ENCODE results near the gene CIAPIN1.

CIAPIN1 gene

DNA sequence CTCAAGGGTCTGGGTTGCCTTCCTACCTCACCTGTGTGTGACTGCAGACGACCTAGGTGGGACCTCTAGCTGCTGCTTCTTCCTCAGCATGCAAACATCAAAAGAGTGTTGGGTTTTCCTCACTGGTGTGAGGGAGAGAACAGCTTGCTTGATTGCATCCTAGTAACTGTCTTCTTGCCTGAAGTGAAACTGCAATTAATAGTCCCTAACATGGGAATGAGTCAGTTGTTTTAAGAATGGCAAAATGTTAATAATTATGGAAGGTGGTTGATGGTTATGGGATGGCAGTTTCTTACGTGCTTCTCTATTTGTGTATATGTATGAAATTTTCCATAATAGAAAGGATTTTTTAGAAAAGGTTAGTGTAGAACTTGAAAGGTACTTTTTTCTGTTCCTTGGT, 21.2 kb upstream of the CIAPIN1 start:
- TF ChIP-seq, protein P1, sequence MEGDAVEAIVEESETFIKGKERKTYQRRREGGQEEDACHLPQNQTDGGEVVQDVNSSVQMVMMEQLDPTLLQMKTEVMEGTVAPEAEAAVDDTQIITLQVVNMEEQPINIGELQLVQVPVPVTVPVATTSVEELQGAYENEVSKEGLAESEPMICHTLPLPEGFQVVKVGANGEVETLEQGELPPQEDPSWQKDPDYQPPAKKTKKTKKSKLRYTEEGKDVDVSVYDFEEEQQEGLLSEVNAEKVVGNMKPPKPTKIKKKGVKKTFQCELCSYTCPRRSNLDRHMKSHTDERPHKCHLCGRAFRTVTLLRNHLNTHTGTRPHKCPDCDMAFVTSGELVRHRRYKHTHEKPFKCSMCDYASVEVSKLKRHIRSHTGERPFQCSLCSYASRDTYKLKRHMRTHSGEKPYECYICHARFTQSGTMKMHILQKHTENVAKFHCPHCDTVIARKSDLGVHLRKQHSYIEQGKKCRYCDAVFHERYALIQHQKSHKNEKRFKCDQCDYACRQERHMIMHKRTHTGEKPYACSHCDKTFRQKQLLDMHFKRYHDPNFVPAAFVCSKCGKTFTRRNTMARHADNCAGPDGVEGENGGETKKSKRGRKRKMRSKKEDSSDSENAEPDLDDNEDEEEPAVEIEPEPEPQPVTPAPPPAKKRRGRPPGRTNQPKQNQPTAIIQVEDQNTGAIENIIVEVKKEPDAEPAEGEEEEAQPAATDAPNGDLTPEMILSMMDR (IDR thresholded peaks at IDR 0.05) = no peak

DNA sequence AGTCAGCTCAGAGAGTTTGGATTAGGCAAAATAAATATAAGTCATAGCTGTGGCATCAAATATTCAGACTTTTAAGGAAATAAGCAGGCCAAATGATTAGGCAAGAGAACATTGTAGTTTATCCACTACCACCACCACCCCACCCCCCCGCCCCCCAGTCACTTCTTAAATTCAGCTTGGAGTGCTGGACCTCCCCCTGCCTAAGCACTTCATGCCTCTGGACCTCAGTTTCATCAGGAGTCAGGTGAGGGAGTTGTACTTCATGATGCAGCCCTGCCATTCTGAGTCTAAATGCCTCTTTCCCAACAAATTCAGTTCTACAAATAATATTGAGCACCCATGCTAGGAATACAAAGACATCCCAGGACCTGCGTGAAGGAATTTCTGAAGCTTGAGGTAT, 17.3 kb upstream of the CIAPIN1 start:
- TF ChIP-seq, protein P1 (IDR thresholded peaks at IDR 0.05) = no peak

DNA sequence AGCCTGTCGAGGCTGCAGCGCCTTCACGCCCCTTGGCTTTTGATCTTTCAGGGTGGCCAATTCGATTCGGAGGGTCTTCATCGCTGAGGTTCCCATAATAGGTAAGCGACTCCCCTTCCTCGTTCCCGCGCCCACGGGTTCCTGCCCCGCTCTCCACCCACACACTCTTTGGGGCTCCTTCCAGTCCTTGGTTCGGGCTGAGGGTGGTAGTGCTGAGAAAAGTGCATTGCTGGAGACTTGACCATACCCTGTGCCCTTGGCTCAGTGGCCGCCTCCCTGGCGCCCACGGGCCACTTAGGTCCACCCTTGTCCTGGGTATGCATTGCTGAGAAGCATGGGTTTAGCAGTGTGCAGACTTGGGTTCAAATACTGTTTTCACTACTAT, 15.8 kb upstream of the CIAPIN1 start:
- TF ChIP-seq, protein P1 (IDR thresholded peaks at IDR 0.05) = no peak

DNA sequence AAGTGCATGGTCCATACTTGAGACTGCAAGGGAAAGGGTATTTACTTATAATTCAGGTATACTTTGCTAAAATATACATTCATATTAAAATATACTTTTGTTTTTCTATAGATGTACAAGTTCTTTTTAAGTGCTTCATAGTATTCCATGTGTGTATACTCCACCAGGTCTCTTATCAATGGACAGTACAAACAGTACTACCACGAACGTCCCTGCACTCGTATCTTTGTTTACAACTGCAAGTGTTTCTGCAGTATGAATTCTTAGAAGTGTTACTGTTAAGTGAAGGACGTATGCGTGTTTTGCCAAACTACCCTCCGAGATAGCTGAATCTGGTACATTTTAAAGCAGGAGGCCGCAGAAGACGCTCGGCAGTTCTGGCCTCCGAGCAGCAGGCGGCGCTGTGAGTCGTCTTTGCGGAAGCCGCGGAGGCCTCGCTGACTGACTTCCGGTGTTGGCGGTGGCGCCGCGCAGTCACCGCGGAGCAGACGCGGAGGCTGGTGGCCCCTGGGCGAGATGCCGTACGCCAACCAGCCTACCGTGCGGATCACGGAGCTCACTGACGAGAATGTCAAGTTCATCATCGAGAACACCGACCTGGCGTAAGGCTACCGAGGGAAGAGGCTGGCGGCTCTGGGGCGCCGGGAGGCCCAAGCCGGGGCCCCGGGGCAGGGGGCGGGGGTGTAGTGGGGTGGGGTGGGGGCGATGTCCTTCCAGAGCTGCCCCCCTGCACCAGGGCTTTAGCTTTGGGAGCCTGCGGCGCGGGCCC, 15.2 kb upstream of the CIAPIN1 start, which contains the start of gene POLR2C:
TSS of gene POLR2C (plus strand) at position 471 of the 769 bp plus-strand sequence. CDS start at position 517, 46 bp downstream.
- TF ChIP-seq, protein P1 (IDR thresholded peaks at IDR 0.05) = peak; percentile 99

DNA sequence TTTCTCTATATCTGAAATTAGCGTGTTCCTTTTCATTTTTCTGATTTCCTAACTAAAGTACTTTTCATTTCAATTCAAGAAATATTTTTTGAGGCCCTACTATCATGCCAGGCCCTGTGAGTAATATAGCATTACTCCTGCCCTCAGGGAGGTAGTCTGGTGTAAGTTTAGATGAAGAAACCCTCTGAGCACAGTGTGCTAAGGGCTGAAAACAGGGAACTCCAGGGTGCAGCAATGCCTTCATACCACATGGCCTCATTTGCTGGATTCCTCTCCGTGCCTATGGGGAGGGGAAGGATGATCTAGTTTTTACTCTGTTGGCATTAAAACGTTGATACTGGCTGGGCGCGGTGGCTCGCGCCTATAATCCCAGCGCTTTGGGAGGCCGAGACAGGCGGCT, 4.8 kb upstream of the CIAPIN1 start:
- TF ChIP-seq, protein P1 (IDR thresholded peaks at IDR 0.05) = no peak

DNA sequence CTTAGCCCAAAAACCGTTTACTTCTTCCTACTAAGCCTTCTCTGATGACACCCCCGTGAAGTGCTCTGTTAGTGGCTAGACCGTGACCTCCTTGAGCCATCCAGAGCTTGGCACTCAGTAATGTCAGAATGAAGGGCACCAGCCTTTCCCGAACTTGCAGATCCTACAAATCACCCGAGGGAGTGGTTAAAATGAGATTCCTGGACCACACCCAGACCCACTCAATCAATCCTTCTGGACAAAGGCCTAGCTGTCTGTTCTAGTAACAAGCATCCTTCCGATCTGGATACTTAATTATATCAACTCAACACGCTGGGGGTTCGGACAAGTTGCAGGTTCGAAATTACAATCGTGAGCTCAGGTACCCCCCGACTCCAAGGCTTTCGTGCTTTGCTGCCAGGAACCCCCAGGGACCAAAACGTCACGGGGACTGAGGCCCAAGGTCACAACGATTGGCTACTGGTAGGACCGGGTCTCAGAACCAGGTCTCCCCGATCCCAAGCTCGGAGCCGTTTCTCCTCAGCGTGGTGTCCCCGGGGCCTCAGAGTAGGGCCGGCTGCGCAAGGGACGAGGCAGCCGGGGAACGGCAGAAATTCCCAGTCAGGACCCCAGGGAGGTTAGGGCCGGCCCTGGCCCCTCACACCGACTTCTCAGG, 527 bp downstream of the CIAPIN1 start:
- TF ChIP-seq, protein P1 (IDR thresholded peaks at IDR 0.05) = no peak

DNA sequence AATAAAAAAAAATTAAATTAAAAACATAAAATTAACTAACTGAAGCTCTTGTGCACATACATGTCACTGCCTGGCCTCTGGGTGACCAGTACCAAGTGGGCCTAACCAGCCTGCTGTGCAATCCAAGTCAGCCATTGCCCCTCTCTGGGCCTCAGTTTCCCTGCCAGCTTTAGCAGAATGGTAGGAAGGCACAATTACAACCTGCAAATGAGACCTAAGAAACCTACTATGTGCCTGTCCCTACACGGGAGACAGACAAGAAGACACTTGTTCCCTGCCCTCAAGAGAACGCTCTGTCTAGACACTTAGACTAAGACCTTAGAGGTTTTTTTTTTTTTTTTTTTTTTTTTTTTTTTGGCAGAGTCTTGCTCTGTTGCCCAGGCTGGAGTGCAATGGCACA, 1.7 kb downstream of the CIAPIN1 start:
- TF ChIP-seq, protein P1 (IDR thresholded peaks at IDR 0.05) = no peak

All from LNCAP (cell line).